Stimulated activated CD4-positive, alpha-beta T cell treated with anti-CD3 and anti-CD28 coated beads, TNF-alpha, amount 100 ng/mL, for 48 hours (primary cell): ENCODE results near the gene NAPA.
A peak's percentile ranks its signal among the peaks of the same experiment; 100 is the strongest.

Experiments
- DNase-seq, 3 donors: peaks; one replicate each; pipeline ENCODE4 v3.0.0-alpha.2; 2020; ENCODE audit warnings: low read depth in 3 of 3

Gene NAPA

DNA sequence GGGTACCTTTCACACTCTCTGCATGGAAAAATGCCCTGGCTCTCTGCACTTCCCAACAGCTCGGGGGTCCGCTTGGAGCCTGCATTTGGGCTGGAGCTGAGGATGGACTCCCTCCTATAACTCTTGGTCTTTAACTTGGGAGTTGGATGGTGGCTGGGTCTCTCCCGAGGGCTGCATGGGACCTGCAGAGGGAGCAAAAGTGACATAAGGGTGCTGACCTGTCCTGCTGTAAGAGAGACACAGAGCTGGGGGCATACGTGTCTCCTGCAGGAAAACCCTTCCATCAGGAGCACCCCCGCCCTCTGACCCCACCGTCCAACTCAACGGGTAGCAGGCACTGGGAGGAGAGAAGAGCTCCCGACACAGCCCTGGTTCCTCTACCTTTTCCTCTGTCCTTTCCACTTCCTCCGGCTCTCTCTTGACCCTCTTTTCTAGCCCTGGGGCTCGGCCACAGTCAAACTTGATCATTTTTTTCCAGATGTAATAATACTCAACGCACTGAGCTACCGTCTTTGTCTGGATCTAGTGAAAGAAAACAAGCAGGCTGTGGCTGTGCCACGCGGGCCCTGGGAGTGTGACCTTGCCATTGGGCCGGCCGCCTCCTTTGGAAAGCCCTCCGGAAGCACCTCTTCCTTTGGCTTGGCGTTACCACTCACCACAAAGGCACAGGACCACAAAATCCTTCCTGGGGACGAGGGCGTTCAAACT lies 6.8 kb upstream of the NAPA start:
- no peak for DNase-seq

DNA sequence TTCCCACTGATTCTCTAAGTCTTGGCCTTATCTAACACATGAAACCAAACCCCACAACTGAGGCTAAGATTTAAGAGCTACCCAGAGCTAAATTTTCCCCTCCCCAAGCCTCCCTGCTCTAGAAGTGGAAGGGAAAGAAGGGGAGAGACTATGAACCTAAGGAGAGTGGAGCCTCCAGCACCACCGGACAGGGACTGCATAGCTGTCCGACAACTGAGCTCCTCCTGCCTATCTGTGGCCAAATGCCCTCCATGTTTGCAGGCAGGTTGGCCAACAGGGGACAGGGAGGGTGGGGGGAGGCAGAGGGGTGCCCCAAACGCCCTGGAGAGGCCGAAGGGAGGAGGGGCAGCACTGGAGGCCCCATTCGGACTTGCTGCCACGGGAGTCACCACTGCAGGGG lies 6.0 kb upstream of the NAPA start:
- DNase-seq: no peak

DNA sequence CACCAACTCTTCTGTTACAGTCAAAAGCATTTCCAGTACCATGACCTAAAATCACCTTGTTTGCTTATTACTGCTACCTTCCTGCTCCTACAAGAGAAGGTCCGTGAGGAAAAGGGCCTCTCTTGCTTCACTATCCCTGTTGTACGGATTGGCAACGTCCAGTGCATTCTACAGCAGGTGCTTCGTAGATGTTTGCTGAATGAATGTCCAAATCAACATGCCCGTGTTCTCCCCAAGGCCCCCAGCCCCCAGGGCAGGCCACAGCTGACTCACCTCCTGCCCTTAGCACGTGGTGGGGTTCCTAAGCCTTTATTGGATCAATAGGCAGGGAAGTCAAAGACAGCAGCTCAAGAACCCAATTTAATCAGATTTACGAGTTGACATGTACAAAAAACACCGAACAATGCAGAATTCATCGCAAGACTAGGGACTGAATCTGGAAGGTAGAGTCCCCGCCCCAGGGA lies 5.5 kb upstream of the NAPA start:
- DNase-seq: no peak

DNA sequence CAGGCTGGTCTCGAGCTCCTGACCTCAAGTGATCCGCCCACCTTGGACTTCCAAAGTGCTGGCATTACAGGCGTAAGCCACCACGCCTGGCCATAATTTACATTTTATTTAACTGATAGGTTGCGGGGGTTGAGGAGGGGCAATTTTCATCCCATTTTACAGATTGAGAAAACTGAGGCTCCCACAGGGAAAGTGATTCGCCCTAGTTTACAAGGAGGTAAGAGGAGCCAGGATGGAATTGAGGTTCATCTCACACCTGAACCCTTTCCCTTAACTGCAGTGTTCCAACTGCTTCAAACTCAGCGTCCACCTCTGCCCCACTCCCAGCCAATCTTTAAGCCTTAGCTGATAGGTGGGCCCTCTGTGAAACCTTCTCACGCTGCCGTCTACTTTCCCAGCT lies 4.0 kb upstream of the NAPA start:
- no peak for DNase-seq

DNA sequence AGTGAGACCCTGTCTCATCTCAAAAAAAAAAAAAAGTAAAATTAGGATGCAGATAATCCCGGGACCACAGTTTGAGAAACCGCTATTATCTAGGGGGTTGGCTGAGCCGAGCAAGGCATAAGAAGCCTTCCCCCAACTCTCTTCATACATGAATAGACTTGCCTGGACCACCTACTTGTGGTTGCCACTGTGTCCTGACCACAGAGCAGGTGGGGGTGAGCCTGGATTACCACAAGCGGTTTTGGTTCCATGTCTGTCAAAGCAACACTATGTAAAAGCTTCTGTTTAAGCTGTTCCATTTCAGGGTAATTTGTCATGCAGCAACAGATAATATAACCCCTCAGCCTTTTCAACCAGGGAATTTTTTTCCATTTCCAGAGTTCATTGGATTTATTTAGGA lies 3.3 kb upstream of the NAPA start:
- DNase-seq: peak in 2 of 3 donors; percentile 14 to 25

DNA sequence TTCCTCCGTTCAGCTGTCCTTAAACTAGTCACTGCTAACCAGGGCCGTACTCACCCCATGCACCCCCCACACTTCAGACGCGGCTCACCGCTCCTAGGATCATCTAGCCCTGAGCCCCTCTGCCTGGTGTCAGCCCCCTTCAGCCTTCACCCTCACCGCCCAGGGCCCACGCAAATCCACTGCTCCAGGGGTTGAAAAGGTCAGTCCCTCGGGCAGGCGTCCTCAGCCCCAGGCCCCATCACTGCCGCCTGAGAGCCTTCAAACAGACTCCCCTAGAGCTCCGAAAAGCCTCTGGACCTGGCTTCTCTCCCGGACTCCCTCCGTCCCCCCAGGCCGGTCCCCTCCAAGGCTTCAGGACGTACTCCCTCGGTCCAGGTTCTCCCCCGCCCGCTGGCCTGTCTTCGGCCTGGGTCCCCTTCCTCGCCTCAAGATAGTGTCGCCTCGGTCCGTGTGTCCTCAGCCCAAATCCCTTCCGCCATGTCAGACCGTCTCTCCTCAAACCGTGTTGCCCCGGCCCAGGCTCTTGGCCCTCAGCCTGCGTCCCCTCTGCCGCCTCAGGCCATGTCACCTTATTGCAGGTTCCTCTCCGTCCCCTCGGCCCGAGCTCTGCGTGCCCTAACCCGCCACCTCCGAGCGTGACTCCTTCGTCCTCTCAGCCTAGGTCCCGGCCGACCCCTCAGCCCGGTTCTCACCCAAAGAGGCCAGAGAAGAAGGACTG lies 553 bp downstream of the NAPA start:
- no peak for DNase-seq

DNA sequence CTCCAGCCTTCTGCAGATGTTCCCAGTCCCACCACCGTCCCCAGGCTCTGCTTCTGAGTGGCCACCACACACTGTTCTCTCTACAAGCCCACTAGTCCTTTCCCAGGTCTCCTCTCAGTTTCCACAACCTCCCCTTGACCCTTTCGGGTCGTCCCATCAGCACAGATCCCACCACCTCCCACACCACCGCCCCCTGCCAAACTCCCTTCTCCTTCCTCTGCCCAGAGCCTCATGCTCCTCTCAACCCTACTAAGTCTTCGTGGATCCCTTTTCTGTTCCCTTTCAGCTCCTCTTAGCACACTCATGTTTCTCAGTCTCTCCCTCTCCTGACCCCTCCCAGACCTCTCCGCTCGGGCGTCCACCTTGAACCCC lies 1.9 kb downstream of the NAPA start:
- no peak for DNase-seq

DNA sequence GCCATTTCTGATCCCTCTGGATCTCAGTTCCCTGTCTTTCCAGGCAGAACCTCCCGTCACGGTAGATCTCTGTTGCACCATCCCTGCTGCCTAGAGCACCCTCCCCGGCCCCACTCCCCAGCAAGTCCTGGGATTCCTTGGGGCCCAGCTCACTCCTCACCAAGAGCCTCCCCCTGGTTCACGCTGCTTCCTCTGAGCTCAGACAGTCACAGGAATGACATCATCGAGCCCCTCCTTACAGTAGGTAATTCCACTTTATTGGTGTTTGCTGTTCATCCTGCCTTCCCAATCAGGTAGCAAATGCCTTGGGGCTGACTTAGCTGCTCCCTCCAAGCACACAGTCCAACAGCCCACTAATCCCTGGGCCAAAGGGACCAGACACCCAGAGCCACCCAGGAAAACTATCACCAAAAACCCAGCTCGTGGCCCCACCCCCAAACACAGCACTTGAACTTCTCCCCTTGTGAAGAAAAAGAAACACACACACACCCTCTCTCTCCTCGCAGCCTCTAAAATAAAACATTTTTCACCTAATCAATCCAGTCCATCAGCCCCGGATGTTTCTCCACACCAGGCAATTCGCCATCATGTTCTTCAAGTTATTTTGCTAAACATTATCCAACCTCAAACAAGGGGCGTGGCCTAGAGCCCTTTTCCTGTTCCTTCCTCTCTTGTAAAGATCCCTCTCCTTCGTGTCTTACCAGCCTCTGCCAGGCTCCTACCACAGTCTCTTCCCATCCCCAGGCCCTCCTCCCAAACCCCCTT lies 2.5 kb downstream of the NAPA start:
- no peak for DNase-seq

DNA sequence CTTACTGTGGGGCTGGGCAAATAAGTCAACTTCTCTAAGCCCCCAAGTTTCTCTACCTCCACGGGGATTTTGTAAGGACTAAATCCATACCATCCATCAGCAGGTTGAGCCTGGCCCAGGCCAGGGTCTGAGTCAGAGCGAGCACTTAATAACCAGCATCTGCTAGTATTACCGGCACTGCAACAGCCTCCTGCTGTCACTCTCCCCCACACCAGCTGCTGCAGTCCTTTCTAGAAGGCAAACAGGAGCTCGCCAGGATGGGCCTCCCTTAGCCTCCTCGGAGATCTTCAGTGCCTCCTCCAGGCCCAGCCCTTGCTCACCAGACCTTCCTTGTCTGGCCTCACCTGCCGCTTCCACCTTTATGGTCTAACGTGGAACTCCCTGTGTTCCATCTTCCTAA lies 3.2 kb downstream of the NAPA start:
- DNase-seq: no peak

DNA sequence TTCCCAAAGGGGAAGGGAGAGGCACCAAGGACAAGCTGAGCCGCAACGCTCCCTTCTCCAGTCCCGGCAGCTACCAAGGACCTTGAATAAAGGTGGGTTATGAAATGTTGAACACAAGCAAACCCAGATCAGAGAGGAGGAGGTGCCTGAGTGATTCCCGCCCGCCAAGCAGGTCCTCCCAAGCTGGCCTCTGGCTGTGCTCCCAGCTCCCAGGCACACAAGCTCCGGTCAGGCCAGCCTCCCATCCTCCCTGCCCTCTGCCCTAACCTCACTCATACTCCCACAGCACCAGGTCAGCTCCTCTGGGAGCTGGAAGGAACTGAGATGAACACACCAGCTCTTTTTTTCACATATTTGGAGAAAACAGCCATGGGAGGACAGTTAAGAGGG lies 3.7 kb downstream of the NAPA start:
- DNase-seq: no peak

DNA sequence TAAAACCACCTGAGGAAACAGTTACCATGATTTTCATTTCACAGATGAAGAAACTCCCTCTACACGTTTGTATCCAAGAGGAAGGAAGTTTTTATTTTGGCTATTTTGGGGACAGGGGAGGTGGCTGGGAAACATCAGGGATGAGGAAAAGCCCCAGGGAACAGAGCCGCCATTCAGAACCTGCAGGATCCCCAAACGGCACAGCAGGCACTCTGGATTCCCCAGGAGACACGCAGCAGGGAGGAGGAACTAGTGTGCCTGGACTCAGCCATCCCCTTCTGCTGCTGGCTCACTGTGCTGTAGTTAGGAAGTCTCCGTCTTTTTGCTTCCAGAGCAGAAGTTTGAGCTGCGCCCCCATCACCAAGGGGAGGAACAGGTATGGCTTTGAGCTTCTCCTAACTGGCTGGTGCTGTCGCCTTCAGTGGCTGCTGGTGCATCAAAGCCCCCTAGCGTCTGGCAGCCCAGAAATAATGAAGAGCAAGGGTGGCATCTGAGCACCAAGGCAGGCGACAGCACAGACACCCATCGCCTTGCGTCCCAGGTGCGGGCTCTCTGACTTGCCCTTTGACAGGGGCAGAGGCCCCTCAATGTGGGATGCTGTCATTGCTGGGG lies 4.2 kb downstream of the NAPA start:
- DNase-seq: no peak

DNA sequence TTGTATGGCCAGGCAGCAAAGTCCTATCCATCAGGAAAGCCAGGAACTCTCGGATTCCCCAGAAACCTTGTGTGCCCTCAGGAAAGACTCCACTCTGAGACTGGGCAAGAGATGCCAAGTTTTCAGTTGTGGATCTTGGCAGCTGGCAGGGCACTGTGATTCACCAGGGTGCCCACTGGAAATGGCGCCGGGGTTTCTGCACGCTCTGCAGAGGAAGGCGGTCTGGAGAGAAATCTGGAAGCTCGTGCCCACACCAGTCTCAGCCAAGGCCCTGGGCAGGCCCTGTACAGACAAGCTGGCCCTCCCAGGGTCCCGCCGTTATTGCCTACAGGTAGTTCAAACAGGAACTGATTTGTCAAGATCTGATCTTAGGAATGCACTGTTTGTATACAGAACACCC lies 4.9 kb downstream of the NAPA start:
- DNase-seq: no peak

DNA sequence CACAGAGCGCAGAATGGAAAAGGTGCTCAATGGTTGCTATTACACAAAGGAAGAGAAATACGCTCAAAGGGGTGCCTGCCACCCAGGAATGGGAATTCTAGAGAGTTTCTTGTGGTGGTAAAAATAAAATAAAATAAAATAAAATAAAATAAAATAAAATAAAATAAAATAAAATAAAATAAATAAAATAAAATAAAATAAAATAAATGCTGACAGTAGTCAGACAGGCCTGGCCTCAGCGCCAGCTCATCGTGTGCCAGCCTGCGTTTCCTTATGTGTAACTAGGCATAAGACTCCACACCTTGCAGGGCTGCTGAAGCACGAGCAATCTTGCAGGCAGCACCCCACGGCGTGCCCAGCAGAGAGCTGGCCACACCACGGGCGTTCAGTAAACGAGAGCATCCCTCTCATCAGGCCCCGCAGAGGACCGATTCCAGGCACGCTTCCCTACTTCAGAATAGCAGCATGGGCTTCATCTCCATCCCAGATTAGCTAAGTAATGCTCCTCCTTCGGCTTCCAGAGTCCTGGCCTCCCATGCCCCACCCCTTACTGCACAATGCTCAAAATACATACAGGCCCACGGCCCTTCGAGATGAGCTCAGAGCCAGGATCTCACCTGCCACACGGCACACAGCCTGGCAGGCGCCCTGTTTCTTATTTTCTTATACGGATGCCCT lies 5.6 kb downstream of the NAPA start:
- no peak for DNase-seq

DNA sequence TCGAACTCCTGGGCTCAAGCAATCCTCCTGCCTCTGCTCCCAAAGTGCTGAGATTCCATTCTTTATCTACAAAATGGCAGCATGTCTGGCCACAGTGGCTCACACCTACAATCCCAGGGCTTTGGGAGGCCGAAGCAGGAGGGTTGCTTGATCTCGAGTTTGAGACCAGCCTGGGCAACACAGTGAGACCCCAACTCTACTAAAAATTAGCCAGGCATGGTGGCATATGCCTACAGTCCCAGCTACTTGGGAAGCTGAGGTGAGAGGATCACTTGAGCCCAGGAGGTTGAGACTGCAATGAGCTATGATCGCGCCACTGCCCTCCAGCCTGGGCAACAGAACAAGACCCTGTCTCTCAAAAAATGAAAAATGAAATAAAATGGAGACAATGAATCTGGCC lies 6.1 kb downstream of the NAPA start:
- DNase-seq: no peak

DNA sequence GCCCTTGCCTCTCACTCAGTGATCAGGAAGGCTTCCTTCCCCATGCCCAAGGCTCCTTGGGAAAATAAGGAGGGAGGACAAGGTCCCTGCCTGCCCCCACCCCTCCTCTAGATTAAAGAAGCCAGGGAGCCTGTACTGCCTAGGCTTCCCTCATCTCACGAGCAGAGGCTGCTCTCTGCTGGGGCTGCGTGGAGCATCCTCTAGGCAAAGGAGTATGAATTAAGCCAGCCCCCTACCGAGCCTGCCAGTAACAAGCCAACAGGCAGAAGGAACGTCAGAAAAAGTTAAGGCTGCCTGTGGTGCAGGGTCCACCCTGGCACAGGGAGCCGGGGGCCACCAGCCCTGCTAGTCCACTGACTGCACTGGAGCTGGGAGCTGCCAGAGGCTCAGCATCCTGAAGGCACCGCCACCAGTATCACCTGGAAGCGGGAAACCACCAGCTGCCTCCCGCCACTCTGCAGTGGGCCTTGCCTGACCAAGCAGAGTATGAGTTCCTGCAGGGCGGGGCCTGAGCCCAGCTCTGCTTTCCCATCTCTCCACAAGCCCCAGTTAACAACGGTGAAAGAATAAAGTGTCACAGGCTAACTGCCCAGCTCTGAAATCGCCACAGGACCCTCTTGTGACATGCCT lies 6.8 kb downstream of the NAPA start:
- no peak for DNase-seq

DNA sequence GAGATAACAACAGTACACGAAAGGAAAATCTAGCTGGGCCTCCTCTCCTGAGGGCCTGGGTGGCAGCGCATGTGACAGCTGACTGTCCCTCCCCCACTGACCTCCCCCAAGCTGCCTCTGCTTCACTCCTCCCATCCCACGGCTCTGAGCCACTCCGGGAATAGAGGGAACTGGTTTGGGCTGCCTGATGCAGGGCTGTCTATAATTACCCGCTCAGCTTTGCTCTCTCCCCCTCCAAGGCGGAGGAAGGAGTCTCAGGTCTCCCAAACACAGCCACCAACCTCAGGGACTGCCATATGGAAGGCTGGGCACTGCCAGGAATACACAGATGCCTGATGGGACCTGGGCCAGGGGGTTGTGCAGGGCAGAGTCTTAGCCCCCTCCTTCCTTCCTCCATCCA lies 7.9 kb downstream of the NAPA start:
- DNase-seq: no peak

DNA sequence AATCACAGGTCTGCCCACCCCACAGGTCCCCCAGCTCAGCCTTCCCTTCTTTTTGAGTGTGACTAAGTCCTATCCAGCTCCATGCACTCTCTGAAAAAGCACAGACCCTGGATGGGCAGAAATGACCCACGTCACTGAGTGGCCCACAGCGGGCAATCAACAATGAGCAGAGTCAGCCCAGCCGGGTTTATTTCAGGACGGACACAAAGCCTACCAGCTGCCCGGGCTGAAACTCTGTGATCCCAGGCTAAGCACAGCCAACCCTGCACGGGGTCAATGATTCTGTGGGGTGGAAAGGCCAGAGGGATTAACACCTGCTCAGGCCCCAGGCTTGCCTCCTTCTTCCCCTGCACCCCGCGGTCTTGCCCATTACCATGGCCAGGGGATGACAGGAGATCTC lies 8.4 kb downstream of the NAPA start:
- no peak for DNase-seq

DNA sequence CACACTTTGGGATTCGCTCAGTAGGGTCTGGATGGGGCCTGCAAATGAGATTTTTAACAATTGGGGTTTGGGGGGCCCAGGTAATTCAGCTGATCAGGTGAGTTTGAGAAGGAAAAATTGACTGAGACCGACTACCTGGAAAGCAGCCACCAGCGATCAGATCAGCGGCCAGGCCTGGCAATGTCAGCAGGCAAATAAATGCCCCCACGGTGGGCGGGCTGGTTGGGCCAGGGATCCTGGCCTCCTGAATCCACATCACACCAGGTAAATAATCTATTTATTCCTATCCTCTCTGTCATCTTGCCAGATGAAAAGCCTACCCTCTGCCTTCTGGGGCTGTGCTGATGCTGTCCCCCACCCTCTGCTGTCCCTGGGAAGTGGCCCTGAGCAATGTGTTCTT lies 9.4 kb downstream of the NAPA start:
- DNase-seq: no peak

DNA sequence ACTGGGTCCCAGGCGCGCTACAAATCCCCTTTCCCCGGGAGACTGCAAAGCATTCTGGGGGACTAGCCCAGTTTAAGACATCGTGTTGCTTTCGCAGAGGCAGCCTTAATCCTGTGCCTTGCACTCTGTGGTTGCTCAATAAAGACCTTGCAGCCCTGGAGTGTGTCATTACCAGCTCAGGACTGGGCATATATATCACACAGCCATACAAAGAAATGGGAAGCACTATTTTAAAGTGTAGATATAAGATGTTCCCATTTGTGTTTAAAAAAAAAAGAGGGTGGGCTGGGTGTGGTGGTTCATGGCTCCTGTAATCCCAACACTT lies 11.1 kb downstream of the NAPA start:
- DNase-seq: no peak

DNA sequence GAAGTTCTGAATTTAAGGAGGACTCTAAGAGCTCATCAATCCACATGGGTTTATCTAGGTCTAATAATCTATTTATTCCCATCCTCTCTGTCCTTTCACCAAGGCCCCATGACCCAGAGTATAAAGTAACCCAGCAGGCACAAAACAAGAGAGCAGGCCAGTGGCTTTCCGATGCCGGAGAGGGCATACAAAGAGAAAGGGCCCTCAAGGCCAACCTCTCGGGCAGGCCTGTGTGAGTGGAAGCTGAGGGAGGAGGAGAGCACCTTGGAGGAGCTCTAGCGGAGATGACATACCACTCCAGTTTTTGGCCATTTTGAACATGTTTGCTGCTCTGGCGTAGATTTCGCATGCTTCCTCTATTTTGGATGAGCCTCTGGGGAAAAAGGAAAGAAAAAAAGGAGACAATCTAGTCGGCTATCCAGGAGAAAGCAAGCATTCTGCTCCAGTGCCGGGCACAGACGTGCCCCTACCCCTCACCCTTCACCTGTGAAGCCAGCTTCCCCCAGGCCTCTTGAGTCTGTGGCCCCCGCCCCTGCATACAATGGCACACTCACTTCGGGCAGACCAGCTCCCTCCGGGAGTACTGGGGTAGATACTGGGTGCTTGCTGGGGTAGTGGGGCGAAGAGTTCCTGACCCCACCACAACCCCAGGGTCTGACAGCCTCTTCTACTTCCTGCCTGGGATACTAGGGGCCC lies 11.6 kb downstream of the NAPA start:
- DNase-seq: no peak
